Measurements from ENCODE around the gene ACAA1. TPM values are rescaled to one million over a fixed set of nuclear protein-coding genes. Genes with fewer than 3 reads are reported as not detected.

The ACAA1 gene
- total and polyA plus RNA-seq, 10 of the 15 experiments (the other 5 are each of a cell fraction or from before 2014, with no cell fraction given): 5.7 to 85.4 (median 60.6) TPM

DNA sequence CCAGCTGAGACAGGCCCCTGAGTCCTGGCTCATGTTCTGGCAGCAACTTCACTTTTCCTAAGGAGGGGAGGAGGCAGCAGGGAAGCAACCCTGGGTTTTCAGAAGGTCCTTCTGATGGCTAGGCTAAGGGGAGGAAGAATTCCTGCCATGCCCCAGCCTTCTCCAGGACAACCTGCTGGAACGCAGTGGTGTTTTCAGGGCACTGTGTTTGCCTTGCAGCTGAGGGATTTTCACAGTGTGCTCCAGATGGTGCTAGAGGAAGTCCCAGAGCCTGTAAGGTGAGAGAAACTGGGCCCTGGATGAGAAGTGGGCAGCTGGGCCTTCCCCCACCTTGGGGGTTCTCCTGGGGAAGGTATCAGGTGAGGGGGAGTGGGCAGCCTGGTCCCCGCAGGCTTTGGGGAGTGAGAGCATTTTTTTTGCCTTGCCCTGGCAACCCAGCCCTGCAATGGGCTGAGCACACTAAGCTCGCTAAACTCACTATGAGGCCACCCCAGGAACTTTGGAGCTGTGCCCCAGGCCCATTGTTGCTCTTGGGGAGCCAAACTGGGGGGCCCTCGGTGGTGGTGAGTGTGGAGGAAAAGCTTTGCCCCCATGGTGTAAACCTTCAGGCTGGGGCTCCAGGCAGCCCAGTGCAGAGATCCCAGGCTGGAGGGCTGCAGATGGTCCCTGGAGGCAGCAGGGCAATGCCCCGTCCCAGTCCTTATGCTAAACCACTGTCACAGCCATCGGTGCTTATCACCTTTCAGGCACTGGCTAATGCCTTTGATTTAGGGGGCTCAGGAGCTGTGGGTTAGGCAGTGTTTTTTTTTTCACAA, 41.1 kb downstream of the ACAA1 start:
- POLR2A ChIA-PET: interaction anchor here (0.6 kb wide), 1 partner anchor 193 kb away, joined by 4 read pairs; no protein-coding TSS in a partner anchor
- 22% methylated on average over 6 of the region's 6 CpGs for WGBS (ENCODE audit: insufficient coverage, insufficient replicate concordance, low lambda C conversion rate, missing lambda C conversion rate)
- intact Hi-C loops (cut with micrococcal nuclease; ENCODE audit: unreplicated experiment): no loop called here

More for the DNA sequence above, 41.1 kb downstream of the ACAA1 start:
- no peaks in the 10 kb centered on the region for H4K20me1 ChIP-seq (ENCODE audit: control insufficient read depth, insufficient read depth)
- H3K9me3 ChIP-seq (replicated peaks; ENCODE audit: control insufficient read depth, insufficient read depth, low read length): no peaks in the 10 kb centered on the region
- no peak overlapping the region for H3K27ac ChIP-seq (ENCODE audit: control insufficient read depth, insufficient read depth)
- ATAC-seq (peak; percentile 29; the same call in 2 of the 3 replicates), FAIRE-seq (no peak), DNase-seq (ENCODE audit: low read depth, low spot score) (no peak)
- TF ChIP-seq TBL1XR1 (IDR thresholded peaks at IDR 0.05; ENCODE audit: low read depth, low read length) (no peak), SUZ12 (IDR thresholded peaks at IDR 0.05; ENCODE audit: unreplicated experiment) (no peak), ZNF24 (IDR thresholded peaks at IDR 0.05) (no peak), PAX8 (IDR thresholded peaks at IDR 0.05) (no peak), MYB (IDR thresholded peaks at IDR 0.05; ENCODE audit: borderline replicate concordance, low read depth, low read length) (no peak), KAT2A (conservative IDR thresholded peaks at IDR 0.05; ENCODE audit: control insufficient read depth, low read depth, low read length) (no peak), HDAC2 (IDR thresholded peaks at IDR 0.05) (no peak), MYC (IDR thresholded peaks at IDR 0.05; ENCODE audit: insufficient read depth, insufficient read length, insufficient replicate concordance, low read length, severe bottlenecking) (no peak), NFYA (IDR thresholded peaks at IDR 0.05; ENCODE audit: borderline replicate concordance, low read depth, low read length) (no peak), ZSCAN29 (IDR thresholded peaks at IDR 0.05) (no peak), NFYB (IDR thresholded peaks at IDR 0.05; ENCODE audit: insufficient read depth, low read depth, low read length) (no peak), GABPA (IDR thresholded peaks at IDR 0.05; ENCODE audit: low read depth) (no peak), SPI1 (IDR thresholded peaks at IDR 0.05; ENCODE audit: borderline replicate concordance, insufficient read depth, low read depth, low read length) (no peak)
- TF ChIP-seq, protein P1, sequence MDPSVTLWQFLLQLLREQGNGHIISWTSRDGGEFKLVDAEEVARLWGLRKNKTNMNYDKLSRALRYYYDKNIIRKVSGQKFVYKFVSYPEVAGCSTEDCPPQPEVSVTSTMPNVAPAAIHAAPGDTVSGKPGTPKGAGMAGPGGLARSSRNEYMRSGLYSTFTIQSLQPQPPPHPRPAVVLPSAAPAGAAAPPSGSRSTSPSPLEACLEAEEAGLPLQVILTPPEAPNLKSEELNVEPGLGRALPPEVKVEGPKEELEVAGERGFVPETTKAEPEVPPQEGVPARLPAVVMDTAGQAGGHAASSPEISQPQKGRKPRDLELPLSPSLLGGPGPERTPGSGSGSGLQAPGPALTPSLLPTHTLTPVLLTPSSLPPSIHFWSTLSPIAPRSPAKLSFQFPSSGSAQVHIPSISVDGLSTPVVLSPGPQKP (IDR thresholded peaks at IDR 0.05; ENCODE audit: low read depth, low read length): no peak
- TF ChIP-seq, protein P2, sequence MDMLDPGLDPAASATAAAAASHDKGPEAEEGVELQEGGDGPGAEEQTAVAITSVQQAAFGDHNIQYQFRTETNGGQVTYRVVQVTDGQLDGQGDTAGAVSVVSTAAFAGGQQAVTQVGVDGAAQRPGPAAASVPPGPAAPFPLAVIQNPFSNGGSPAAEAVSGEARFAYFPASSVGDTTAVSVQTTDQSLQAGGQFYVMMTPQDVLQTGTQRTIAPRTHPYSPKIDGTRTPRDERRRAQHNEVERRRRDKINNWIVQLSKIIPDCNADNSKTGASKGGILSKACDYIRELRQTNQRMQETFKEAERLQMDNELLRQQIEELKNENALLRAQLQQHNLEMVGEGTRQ (IDR thresholded peaks at IDR 0.05; ENCODE audit: borderline replicate concordance, low read depth, low read length): no peak
- H3K36me3 ChIP-seq (ENCODE audit: control insufficient read depth in 2 of 2, insufficient read depth in 2 of 2, low read length in 1 of 2): no peaks in the 10 kb centered on the region
- H3K4me1 ChIP-seq (ENCODE audit: control insufficient read depth, insufficient read depth, low read length): peaks cover 6% of the 10 kb centered on the region; the same call in 1 of the 2 replicates
- ChIA-PET RAD21 (ENCODE audit: unreplicated experiment) (no interaction called here), CTCF (no interaction called here), SMC1A (ENCODE audit: uncharacterized antibody, unreplicated experiment) (no interaction called here)
- H3K79me2 ChIP-seq (ENCODE audit: control insufficient read depth, insufficient read depth, low read length): no peaks in the 10 kb centered on the region
- no peak overlapping the region for H3K4me3 ChIP-seq
- no peak overlapping the region for H2AFZ ChIP-seq (ENCODE audit: control insufficient read depth, low read depth, low read length)
- no peak overlapping the region for H3K9ac ChIP-seq (ENCODE audit: control insufficient read depth, insufficient read depth, low read length)
- peaks cover 0 to 4% of the 10 kb centered on the region in 2 experiments; a peak in 3 of 4 replicates for H3K27me3 ChIP-seq (replicated peaks in 1 of 2; ENCODE audit: control insufficient read depth in 2 of 2, insufficient read depth in 2 of 2, low read length in 1 of 2)
- in situ Hi-C loops (cut with MboI): no loop called here
- BruUV-seq (replicated peaks): no TSS peak
- no peak overlapping the region for H3K4me2 ChIP-seq (ENCODE audit: control insufficient read depth, insufficient read depth)

Data from GM12878 (cell line).